Measurements from ENCODE around the gene NABP1.

Gene NABP1

DNA sequence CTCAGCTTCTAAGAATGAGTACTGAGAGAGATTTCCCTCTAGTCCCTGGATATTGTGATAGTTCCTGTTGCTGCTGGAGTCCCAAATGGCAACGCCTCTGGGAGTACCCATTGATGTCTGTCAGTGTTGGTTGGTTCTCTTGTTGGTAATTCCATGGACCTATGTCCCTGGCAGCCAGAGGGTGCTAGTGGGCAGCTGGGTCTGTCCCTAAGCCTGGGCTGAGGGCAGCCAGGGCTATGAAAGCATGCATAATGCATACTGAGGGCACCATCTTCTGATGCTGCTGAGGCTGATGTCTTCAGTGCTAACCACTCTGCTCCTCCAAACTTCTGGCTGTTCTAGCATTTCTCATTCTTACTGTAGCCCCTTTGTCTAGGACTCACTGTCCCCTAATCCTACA, 35.9 kb downstream of the NABP1 start:
- DNase-seq, result no peak

- DNase-seq, result no peak
These were observed 37.0 kb downstream of the NABP1 start for GRCh38 chr2:191714925-191715324.

DNA sequence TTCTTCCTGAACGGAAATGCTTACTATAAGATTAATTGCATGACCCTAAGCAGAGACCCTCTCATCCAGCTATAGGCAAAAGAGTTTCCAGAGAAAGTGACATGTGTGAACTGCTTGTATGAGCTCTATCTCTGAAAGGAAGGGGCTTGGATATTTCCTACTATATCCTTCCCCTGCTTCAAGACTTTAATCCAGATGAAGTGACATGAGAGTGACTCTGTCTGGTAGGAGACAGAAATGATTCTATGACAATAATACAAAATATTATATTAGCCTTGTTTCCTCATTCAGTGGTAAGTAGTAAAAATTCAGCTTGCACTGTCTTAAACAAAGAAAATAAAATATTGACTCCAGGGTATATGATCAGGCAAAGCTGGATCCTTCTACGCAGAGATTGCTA, 37.5 kb downstream of the NABP1 start:
- DNase-seq, result no peak

DNA sequence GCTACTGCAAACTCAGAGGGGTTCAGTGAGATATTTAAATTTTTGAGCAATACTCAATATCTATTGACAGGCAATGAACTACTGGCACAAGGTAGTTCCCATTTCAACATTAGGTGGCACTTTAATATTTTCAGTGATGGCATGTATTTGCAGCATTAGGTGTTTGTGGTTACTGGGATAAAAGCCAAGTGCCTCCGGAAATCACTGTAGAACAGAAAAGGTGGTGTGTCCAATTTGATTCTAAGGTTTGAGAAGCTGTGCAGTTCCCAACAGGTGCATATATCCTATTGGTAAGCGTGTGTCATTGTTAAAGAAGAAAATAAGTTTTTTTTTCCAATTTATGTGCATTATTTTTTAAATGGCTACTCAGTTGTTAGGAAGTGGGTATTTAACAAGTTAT, 41.3 kb downstream of the NABP1 start:
- DNase-seq, result no peak

- no peak for DNase-seq
These were observed 42.0 kb downstream of the NABP1 start for GRCh38 chr2:191719938-191720337.

- DNase-seq, result no peak
These were observed 43.4 kb downstream of the NABP1 start for GRCh38 chr2:191721331-191721730.

DNA sequence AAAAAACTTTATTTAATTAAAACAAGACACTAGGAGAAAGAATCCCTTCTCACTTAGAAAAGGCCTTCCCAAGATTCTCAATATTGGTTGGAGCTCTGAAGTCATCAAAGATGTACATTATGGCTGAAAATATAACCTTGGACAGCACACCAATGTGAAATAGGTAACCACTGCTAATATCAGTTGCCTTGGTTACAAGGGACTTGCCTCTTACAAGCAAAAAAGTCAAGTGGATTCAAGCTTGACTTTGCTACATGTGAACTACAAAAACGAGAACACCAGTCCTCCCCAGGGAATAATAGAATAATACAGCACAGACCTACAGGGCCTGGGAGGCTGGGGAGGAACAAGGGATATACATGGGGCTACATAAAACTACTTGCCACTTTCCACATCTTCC, 46.1 kb downstream of the NABP1 start:
- DNase-seq, result no peak

DNA sequence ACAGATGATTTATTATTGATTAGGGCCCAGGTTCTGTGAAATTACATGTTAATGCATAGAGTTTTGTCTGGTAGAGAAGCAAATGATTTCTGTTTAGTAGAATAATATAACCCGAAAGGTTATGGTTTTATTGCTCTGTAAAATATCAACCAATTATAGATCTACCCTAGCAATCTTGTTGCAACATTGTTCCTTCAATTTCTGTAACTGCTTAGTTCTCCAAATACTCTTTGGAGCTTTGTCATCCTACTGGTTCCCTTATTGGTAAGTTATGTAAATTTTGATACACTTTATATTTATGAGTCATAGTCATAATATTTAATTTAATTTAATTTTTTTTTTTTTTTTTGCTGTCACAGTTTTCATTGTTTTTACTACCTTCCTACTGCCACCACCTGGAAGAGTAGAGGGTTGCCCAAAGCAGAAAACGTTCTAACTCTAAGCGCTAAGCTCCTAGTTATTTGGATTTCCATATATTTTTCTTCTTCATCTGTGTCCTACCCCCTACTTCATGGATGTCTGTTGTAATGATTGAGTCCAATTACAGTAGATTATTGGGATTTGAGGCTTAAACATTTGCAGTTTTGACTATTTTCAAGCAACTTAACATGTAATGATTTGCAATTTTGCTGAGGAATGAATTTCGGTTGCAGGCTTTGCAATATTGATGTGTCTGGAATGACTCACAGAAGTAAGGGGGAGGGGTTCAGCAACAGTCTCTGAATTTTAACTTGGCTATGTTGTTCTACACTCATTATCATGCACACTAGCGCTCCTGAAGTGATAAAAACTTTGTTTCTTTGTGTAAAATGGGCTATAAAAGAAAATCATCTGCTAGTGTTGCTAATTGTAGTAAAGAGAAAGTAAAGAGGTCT, 51.1 kb downstream of the NABP1 start:
- DNase-seq, result no peak

- DNase-seq, result no peak
These were observed 52.3 kb downstream of the NABP1 start for GRCh38 chr2:191730263-191730662.

Data from CD4-positive, alpha-beta T cell treated with Interferon gamma for 1 hour (primary cell).